Measurements from ENCODE around the gene LACTB.

Gene LACTB

GRCh38 chr15:63121382-63122001, at the start of gene LACTB:
TSS of gene LACTB (plus strand) at chr15:63121861. CDS start at chr15:63121872, 11 bp downstream.
- peak within 1 kb of the TSS; percentile 64 for H3K4me3 ChIP-seq (ENCODE audit: low read depth, low read length)
- H3K27me3 ChIP-seq (ENCODE audit: control insufficient read depth, insufficient read depth, low read length), result no peaks in the 10 kb centered on the region
- peaks cover 3% of the 10 kb centered on the region; the same call in 1 of the 2 replicates for H3K4me1 ChIP-seq (ENCODE audit: control insufficient read depth, insufficient read depth, low read length)
- H3K27ac ChIP-seq (ENCODE audit: low read depth, low read length), result no peak within 1 kb of the TSS
- peaks cover 4% of the 10 kb centered on the region; the same call in 1 of the 2 replicates for H3K9me3 ChIP-seq (ENCODE audit: control insufficient read depth, insufficient read depth, low read depth, low read length)
- no peaks in the 10 kb centered on the region for H3K36me3 ChIP-seq (ENCODE audit: control insufficient read depth, insufficient read depth, low read length)
- peak within 1 kb of the TSS; percentile 62 for H3K9ac ChIP-seq (ENCODE audit: low read length)

DNA sequence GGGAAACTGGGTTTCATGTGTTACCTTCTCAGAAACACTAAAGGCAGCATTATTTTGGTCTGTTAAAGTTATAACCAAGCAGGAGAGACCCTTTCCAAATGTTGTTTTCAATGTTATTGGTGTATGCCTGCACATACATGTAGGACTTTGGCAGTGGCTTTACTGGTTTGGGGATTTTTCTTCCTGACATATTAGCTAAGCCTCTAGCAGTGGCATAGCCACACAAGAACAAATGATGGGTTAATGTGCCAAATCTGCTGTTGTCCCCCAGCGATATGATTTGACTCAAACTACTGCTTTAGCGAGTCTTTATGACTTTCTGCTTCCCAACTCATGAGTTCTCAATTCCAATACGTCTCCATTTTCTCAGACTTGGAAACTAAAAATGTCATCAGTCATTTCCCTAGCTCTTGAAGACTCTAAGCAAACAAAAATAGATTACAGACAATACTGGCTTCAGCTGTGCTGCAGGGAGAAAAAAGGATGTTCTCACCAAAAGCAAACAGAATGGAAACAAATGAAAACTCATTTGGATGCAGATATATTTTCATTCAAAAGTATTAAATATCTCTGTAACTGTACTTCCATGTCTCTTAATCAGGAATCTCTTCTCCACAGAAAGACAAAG, 49.5 kb upstream of the LACTB start:
- no peak overlapping the region for H3K27ac ChIP-seq (ENCODE audit: low read depth, low read length)
- H3K4me3 ChIP-seq (ENCODE audit: low read depth, low read length), result no peak overlapping the region
- H3K27me3 ChIP-seq (ENCODE audit: control insufficient read depth, insufficient read depth, low read length), result no peaks in the 10 kb centered on the region
- peaks cover 45% of the 10 kb centered on the region for H3K36me3 ChIP-seq (ENCODE audit: control insufficient read depth, insufficient read depth, low read length)
- no peak overlapping the region for H3K9ac ChIP-seq (ENCODE audit: low read length)
- H3K9me3 ChIP-seq (ENCODE audit: control insufficient read depth, insufficient read depth, low read depth, low read length), result no peaks in the 10 kb centered on the region
- peaks cover 24% of the 10 kb centered on the region for H3K4me1 ChIP-seq (ENCODE audit: control insufficient read depth, insufficient read depth, low read length)

DNA sequence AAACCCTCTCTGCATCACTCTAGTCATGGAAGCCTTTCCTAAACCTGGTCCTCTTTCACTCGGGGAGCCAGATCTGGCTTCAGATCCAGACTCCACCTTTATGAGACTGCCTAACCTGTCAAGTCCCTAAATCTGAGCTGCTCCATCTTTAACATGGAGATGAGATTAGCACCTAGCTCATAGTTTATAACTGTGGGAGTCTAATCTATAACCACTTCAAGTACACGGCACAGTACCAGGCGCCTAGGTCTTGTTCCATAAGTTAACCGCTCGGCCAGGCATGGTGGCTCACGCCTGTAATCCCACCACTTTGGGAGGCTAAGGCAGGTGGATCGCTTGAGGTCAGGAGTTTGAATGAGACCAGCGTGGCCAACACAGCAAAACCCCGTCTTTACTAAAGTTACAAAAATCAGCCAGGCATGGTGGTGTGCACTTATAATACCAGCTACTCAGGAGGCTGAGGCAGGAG, 48.8 kb upstream of the LACTB start:
- H3K4me3 ChIP-seq (ENCODE audit: low read depth, low read length), result no peak overlapping the region
- no peaks in the 10 kb centered on the region for H3K9me3 ChIP-seq (ENCODE audit: control insufficient read depth, insufficient read depth, low read depth, low read length)
- no peak overlapping the region for H3K27ac ChIP-seq (ENCODE audit: low read depth, low read length)
- H3K4me1 ChIP-seq (ENCODE audit: control insufficient read depth, insufficient read depth, low read length), result peaks cover 31% of the 10 kb centered on the region
- no peaks in the 10 kb centered on the region for H3K27me3 ChIP-seq (ENCODE audit: control insufficient read depth, insufficient read depth, low read length)
- H3K36me3 ChIP-seq (ENCODE audit: control insufficient read depth, insufficient read depth, low read length), result peaks cover 38% of the 10 kb centered on the region
- no peak overlapping the region for H3K9ac ChIP-seq (ENCODE audit: low read length)

DNA sequence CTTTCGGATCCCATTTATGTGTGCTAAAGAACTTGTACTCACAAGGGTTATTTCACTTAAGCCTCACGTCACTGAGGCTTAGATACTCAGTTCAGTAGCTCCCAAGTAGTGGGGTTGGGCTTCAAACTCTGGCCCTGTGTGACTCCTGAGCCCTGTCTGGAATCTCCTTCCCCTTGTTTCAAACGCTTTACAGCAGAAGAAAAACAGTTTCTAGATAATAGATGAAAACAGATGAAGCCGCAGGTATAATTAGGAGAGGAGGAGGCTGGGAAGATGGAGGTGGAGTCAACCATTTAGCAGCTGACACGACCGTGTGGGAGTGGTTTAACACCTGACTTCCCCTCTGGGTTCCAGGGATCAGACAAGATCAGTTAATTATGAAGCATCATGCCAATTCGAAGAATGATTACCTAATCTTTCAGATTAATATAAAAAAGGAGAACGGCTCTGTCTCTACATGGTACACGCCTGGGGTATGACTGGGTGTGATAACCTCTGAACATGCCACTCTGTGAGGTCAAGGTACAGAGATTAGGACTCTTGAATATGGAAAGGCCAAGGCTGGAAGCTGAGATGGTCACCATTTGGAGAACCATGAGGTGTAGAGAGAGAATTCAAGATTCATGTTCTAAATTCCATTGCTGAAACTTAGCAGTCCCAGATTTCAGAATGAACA, 48.0 kb upstream of the LACTB start:
- peaks cover 39% of the 10 kb centered on the region for H3K4me1 ChIP-seq (ENCODE audit: control insufficient read depth, insufficient read depth, low read length)
- no peaks in the 10 kb centered on the region for H3K9me3 ChIP-seq (ENCODE audit: control insufficient read depth, insufficient read depth, low read depth, low read length)
- no peak overlapping the region for H3K9ac ChIP-seq (ENCODE audit: low read length)
- H3K4me3 ChIP-seq (ENCODE audit: low read depth, low read length), result no peak overlapping the region
- no peak overlapping the region for H3K27ac ChIP-seq (ENCODE audit: low read depth, low read length)
- peaks cover 30% of the 10 kb centered on the region for H3K36me3 ChIP-seq (ENCODE audit: control insufficient read depth, insufficient read depth, low read length)
- no peaks in the 10 kb centered on the region for H3K27me3 ChIP-seq (ENCODE audit: control insufficient read depth, insufficient read depth, low read length)

DNA sequence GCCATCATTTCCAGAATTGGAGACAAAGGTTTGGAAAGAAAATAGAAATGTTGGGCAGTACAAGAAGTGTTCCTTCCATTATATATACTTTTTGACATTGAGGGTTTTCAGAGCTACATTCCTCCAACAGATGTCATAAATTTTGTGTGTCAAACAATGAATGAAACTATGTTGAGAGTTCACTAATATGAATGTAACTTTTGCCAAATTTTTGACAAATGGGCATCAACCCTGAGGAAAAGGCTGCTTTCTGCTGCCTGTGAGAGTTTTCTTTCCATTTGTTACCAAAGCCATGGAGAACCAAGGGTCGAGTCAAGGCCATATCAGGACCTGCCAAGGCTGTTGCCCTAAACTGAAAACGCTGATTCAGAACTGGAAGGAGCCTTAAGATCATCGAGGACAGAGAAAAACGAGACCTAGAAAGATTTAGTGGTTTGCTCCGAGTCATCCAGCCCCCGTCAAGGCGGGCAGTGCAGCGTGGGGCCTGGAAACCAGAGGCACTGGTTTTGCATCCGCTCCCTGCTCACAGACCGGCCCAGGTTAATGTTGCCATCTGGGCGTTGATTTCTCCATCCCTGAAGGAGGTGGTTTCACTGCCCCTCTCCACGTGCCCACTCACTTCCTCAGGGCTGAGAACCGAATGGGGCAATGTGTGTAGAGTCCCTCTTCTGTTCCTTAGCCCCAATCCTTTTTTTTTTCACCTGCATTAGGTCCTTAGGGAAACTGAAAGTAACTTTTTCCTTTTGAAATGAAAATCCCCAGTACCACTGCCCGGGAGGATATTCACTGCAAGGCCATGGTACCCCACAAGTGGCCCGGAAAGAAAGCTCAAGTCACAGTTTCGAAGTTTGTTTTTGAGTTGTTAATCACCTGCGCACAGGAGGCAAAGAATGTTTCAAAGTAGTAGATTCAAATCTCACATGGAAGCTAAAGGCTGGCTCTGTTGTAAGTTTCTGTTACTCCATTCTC, 46.4 kb upstream of the LACTB start:
- H3K27me3 ChIP-seq (ENCODE audit: control insufficient read depth, insufficient read depth, low read length), result no peaks in the 10 kb centered on the region
- H3K36me3 ChIP-seq (ENCODE audit: control insufficient read depth, insufficient read depth, low read length), result peaks cover 19% of the 10 kb centered on the region
- H3K9me3 ChIP-seq (ENCODE audit: control insufficient read depth, insufficient read depth, low read depth, low read length), result no peaks in the 10 kb centered on the region
- H3K27ac ChIP-seq (ENCODE audit: low read depth, low read length), result peak overlapping the region; percentile 72
- H3K4me1 ChIP-seq (ENCODE audit: control insufficient read depth, insufficient read depth, low read length), result peaks cover 49% of the 10 kb centered on the region
- H3K4me3 ChIP-seq (ENCODE audit: low read depth, low read length), result no peak overlapping the region
- peak overlapping the region; percentile 67 for H3K9ac ChIP-seq (ENCODE audit: low read length)

DNA sequence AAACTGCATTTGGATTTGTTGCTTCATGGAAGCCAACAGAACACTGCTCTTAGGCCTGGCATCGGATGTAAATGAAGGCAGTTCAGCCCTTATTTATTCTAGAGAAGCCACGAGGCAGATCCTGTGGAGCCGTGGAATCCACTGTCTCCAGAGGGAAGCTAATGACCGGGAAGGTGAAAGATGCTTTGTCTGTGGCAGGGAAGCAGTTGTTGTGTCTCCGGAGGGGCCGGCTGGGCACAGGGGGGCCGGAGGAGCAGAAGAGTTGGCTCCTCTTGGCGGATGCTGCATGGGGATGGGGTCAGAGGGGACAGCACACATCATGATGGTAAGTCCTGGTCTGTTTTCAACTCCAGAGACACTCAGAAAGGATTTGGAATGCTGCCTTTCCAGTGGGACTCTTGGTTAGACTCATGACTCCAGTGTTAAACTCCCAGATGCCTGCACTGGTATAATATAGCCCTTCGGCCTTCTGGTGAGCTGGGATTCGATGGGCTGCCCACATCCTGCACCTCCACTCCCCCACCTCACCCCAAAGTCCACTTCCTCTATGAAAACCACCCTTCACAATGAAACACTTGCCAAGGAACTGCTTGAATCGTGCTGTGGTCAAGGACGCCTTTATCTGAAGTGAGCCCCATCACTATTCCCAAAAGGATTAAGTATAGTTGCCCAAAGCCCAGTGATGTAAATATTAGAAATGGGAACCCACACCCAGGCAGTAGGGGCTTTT, 45.5 kb upstream of the LACTB start:
- no peaks in the 10 kb centered on the region for H3K27me3 ChIP-seq (ENCODE audit: control insufficient read depth, insufficient read depth, low read length)
- no peaks in the 10 kb centered on the region for H3K9me3 ChIP-seq (ENCODE audit: control insufficient read depth, insufficient read depth, low read depth, low read length)
- peak overlapping the region; percentile 67 for H3K9ac ChIP-seq (ENCODE audit: low read length)
- H3K36me3 ChIP-seq (ENCODE audit: control insufficient read depth, insufficient read depth, low read length), result peaks cover 10% of the 10 kb centered on the region
- peaks cover 56% of the 10 kb centered on the region for H3K4me1 ChIP-seq (ENCODE audit: control insufficient read depth, insufficient read depth, low read length)
- H3K27ac ChIP-seq (ENCODE audit: low read depth, low read length), result peak overlapping the region; percentile 72
- no peak overlapping the region for H3K4me3 ChIP-seq (ENCODE audit: low read depth, low read length)

GRCh38 chr15:63076714-63077046, 45.0 kb upstream of the LACTB start:
- peaks cover 60% of the 10 kb centered on the region for H3K4me1 ChIP-seq (ENCODE audit: control insufficient read depth, insufficient read depth, low read length)
- no peak overlapping the region for H3K4me3 ChIP-seq (ENCODE audit: low read depth, low read length)
- peak overlapping the region; percentile 67 for H3K9ac ChIP-seq (ENCODE audit: low read length)

DNA sequence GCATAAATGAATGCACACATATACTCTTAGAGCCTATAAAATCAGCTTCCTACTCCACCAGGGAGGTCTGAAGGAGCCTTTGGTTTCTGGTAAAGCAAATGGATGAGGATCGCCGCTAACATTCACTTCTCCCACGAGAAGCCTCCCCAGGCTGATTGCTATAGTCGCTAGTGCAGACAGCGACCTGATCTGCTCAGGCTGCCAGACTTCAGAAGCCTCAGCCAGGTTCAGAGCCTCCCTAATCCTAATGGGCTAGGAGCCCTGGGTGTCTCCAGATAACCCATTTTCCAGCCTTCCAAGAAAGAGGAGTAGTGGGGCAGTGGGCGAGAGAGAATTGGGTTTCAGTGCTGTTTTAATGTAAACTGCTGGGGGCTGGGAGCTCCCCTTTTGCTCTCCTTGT, 43.7 kb upstream of the LACTB start:
- Histone ChIP-seq H3K9me3 (ENCODE audit: control insufficient read depth, insufficient read depth, low read depth, low read length) (no peaks in the 10 kb centered on the region), H3K27ac (ENCODE audit: low read depth, low read length) (peak overlapping the region; percentile 72), H3K4me1 (ENCODE audit: control insufficient read depth, insufficient read depth, low read length) (peaks cover 72% of the 10 kb centered on the region), H3K9ac (ENCODE audit: low read length) (peak overlapping the region; percentile 56), H3K36me3 (ENCODE audit: control insufficient read depth, insufficient read depth, low read length) (no peaks in the 10 kb centered on the region), H3K27me3 (ENCODE audit: control insufficient read depth, insufficient read depth, low read length) (no peaks in the 10 kb centered on the region), H3K4me3 (ENCODE audit: low read depth, low read length) (no peak overlapping the region)

More at GRCh38 chr15:63076714-63077046, 45.0 kb upstream of the LACTB start:
- H3K9me3 ChIP-seq (ENCODE audit: control insufficient read depth, insufficient read depth, low read depth, low read length), result no peaks in the 10 kb centered on the region
- peaks cover 5% of the 10 kb centered on the region for H3K36me3 ChIP-seq (ENCODE audit: control insufficient read depth, insufficient read depth, low read length)
- peak overlapping the region; percentile 72 for H3K27ac ChIP-seq (ENCODE audit: low read depth, low read length)
- no peaks in the 10 kb centered on the region for H3K27me3 ChIP-seq (ENCODE audit: control insufficient read depth, insufficient read depth, low read length)

- H3K27ac ChIP-seq (ENCODE audit: low read depth, low read length), result peak overlapping the region; percentile 27; the same call in 1 of the 2 replicates
- H3K27me3 ChIP-seq (ENCODE audit: control insufficient read depth, insufficient read depth, low read length), result no peaks in the 10 kb centered on the region
- peaks cover 76% of the 10 kb centered on the region for H3K4me1 ChIP-seq (ENCODE audit: control insufficient read depth, insufficient read depth, low read length)
- H3K4me3 ChIP-seq (ENCODE audit: low read depth, low read length), result no peak overlapping the region
- no peaks in the 10 kb centered on the region for H3K36me3 ChIP-seq (ENCODE audit: control insufficient read depth, insufficient read depth, low read length)
- peak overlapping the region; percentile 8 for H3K9ac ChIP-seq (ENCODE audit: low read length)
- no peaks in the 10 kb centered on the region for H3K9me3 ChIP-seq (ENCODE audit: control insufficient read depth, insufficient read depth, low read depth, low read length)
These were observed 41.6 kb upstream of the LACTB start for GRCh38 chr15:63079947-63080626.

Measured in HUES6 (cell line).